Neural progenitor cell (in vitro differentiated cells): ENCODE data around the gene KIAA0586. TPM values are rescaled to one million over a fixed set of nuclear protein-coding genes. Genes with fewer than 3 reads are reported as not detected.
A peak's percentile ranks its signal among the peaks of the same experiment; 100 is the strongest.

Experiments
- DNase-seq: peaks from one replicate; pipeline ENCODE4 v3.0.0-alpha.2; 2016; ENCODE audit warnings: low spot score
- H2AFZ ChIP-seq: fragments of 200-600 bp; sonication (generic); replicated peaks from 2 replicates; pipeline ENCODE4 v1.6.1; 2016; ENCODE audit warnings: antibody characterized with exemption
- H3F3A ChIP-seq: fragments of 200-600 bp; sonication (generic); 2 replicates; pipeline ENCODE4 v1.6.1; 2016; ENCODE audit warnings: antibody characterized with exemption, low read depth
- H3K27ac ChIP-seq: fragments of 200-600 bp; sonication (generic); 2 replicates; pipeline ENCODE4 v1.5.1; 2016; ENCODE audit warnings: mild to moderate bottlenecking
- H3K27me3 ChIP-seq: fragments of 200-600 bp; sonication (generic); 2 replicates; pipeline ENCODE4 v1.6.1; 2016; ENCODE audit warnings: mild to moderate bottlenecking, moderate library complexity
- H3K36me3 ChIP-seq: fragments of 200-600 bp; sonication (generic); 2 replicates; pipeline ENCODE4 v1.5.1; 2016
- H3K4me1 ChIP-seq: fragments of 200-600 bp; sonication (generic); 2 replicates; pipeline ENCODE4 v1.6.1; 2016; ENCODE audit warnings: mixed run types
- H3K4me2 ChIP-seq: fragments of 200-600 bp; sonication (generic); 2 replicates; pipeline ENCODE4 v1.6.1; 2016
- H3K4me3 ChIP-seq: fragments of 200-600 bp; sonication (generic); 2 replicates; pipeline ENCODE4 v1.5.1; 2016
- H3K79me2 ChIP-seq: fragments of 200-600 bp; sonication (generic); 2 replicates; pipeline ENCODE4 v1.6.1; 2016; ENCODE audit warnings: low read depth
- H3K9ac ChIP-seq: fragments of 200-600 bp; sonication (generic); 2 replicates; pipeline ENCODE4 v1.6.1; 2016
- H3K9me3 ChIP-seq: fragments of 200-600 bp; sonication (generic); 2 replicates; pipeline ENCODE4 v1.5.1; 2016; ENCODE audit warnings: low read depth
- H4K20me1 ChIP-seq: fragments of 200-600 bp; sonication (generic); 2 replicates; pipeline ENCODE4 v1.6.1; 2016; ENCODE audit warnings: low read depth
- H3K27ac Mint-ChIP-seq: 3 replicates; pipeline ENCODE4 v1.8.0; 2021; ENCODE audit warnings: mixed read lengths
- H3K27me3 Mint-ChIP-seq: 2 replicates; pipeline ENCODE4 v1.8.0; 2022; ENCODE audit warnings: low read depth, mild to moderate bottlenecking, inconsistent platforms, moderate library complexity, mixed read lengths; ENCODE audit not compliant: insufficient read depth
- H3K36me3 Mint-ChIP-seq: 3 replicates; pipeline ENCODE4 v1.8.0; 2021; ENCODE audit warnings: mixed read lengths
- H3K4me1 Mint-ChIP-seq: 3 replicates; pipeline ENCODE4 v1.8.0; 2021; ENCODE audit warnings: mixed read lengths
- H3K4me3 Mint-ChIP-seq: 3 replicates; pipeline ENCODE4 v1.8.0; 2021; ENCODE audit warnings: mild to moderate bottlenecking, moderate library complexity, mixed read lengths
- H3K9me3 Mint-ChIP-seq: 3 replicates; pipeline ENCODE4 v1.8.0; 2020; ENCODE audit warnings: mixed read lengths
- CTCF ChIP-seq: fragments of 200-600 bp; sonication (generic); IDR thresholded peaks from 2 replicates; pipeline ENCODE4 v1.5.1; 2017; ENCODE audit warnings: antibody characterized with exemption, mild to moderate bottlenecking
- EZH2 ChIP-seq: fragments of 200-600 bp; sonication (generic); IDR thresholded peaks from 2 replicates; pipeline ENCODE4 v1.6.1; 2017; ENCODE audit warnings: antibody characterized with exemption, mild to moderate bottlenecking, moderate library complexity
- EZH2phosphoT487 ChIP-seq: fragments of 200-600 bp; sonication (generic); IDR thresholded peaks from 2 replicates; pipeline ENCODE4 v1.6.1; 2017; ENCODE audit warnings: antibody characterized with exemption
- total RNA-seq: library from RNA; depleted of rRNA; stranded (reverse); fragments of >200 nt; gene quantifications from 2 replicates; pipeline ENCODE4 v1.2.3, GENCODE V29; 2015; ENCODE audit warnings: low replicate concordance

Gene KIAA0586
- total RNA-seq, result 55.9 and 79.4 TPM in 2 replicates

GRCh38 chr14:58427281-58428117 lies at the start of gene KIAA0586, which contains the start of gene TIMM9:
Gene KIAA0586, plus strand, starts transcription at chr14:58427719. Its CDS starts 546 bp downstream, at chr14:58428265.
Gene TIMM9, minus strand, starts transcription at chr14:58427531. Its CDS starts 15,586 bp downstream, at chr14:58411945.
- TF ChIP-seq EZH2, result no peak
- TF ChIP-seq CTCF, result no peak
- TF ChIP-seq EZH2phosphoT487, result no peak
- DNase-seq, result peak; percentile 98
- H3K27me3 Mint-ChIP-seq, result peaks cover 4% of the 10 kb centered on the region
- Histone ChIP-seq H3K4me3 (peak within 1 kb of the TSS; percentile 90), H3K9ac (peak within 1 kb of the TSS; percentile 54), H2AFZ (peak within 1 kb of the TSS; percentile 100), H3K36me3 (peaks cover 3% of the 10 kb centered on the region), H3K9me3 (no peaks in the 10 kb centered on the region), H3K4me1 (peaks cover 6% of the 10 kb centered on the region), H3K79me2 (peaks cover 58% of the 10 kb centered on the region), H3F3A (peaks cover 10% of the 10 kb centered on the region), H4K20me1 (no peaks in the 10 kb centered on the region), H3K27ac (peak within 1 kb of the TSS; percentile 79), H3K4me2 (peak within 1 kb of the TSS; percentile 92), H3K27me3 (no peaks in the 10 kb centered on the region)
- peak within 1 kb of the TSS; percentile 96 for H3K27ac Mint-ChIP-seq
- no peaks in the 10 kb centered on the region for H3K9me3 Mint-ChIP-seq
- H3K4me1 Mint-ChIP-seq, result peaks cover 21% of the 10 kb centered on the region
- peaks cover 3% of the 10 kb centered on the region for H3K36me3 Mint-ChIP-seq
- H3K4me3 Mint-ChIP-seq, result peak within 1 kb of the TSS; percentile 97

- TF ChIP-seq CTCF (no peak), EZH2phosphoT487 (no peak), EZH2 (no peak)
- no peak overlapping the region for H3K4me3 Mint-ChIP-seq
- H4K20me1 ChIP-seq, result no peaks in the 10 kb centered on the region
- no peak overlapping the region for H3K4me2 ChIP-seq
- peaks cover 4% of the 10 kb centered on the region for H3K4me1 Mint-ChIP-seq
- no peaks in the 10 kb centered on the region for H3K9me3 ChIP-seq
- H3K9me3 Mint-ChIP-seq, result no peaks in the 10 kb centered on the region
- H3K27ac ChIP-seq, result no peak overlapping the region
- no peak overlapping the region for H3K4me3 ChIP-seq
- H3K36me3 Mint-ChIP-seq, result peaks cover 6% of the 10 kb centered on the region
- no peaks in the 10 kb centered on the region for H3K79me2 ChIP-seq
- H3K36me3 ChIP-seq, result no peaks in the 10 kb centered on the region
- H3K4me1 ChIP-seq, result no peaks in the 10 kb centered on the region
- H3K27ac Mint-ChIP-seq, result no peak overlapping the region
- no peaks in the 10 kb centered on the region for H3F3A ChIP-seq
- H3K27me3 ChIP-seq, result peaks cover 11% of the 10 kb centered on the region
- H3K9ac ChIP-seq, result no peak overlapping the region
- DNase-seq, result no peak
- H2AFZ ChIP-seq, result no peak overlapping the region
- H3K27me3 Mint-ChIP-seq, result peaks cover 7% of the 10 kb centered on the region
Observed at GRCh38 chr14:58390830-58391229, 36.7 kb upstream of the KIAA0586 start.

GRCh38 chr14:58395562-58395811 lies 32.0 kb upstream of the KIAA0586 start:
- Mint-ChIP-seq H3K4me1 (peaks cover 8% of the 10 kb centered on the region), H3K4me3 (peak overlapping the region; percentile 85), H3K36me3 (no peaks in the 10 kb centered on the region), H3K27ac (peak overlapping the region; percentile 42), H3K9me3 (no peaks in the 10 kb centered on the region), H3K27me3 (peaks cover 7% of the 10 kb centered on the region)
- TF ChIP-seq EZH2 (no peak), CTCF (no peak), EZH2phosphoT487 (no peak)
- H3K9me3 ChIP-seq, result no peaks in the 10 kb centered on the region
- no peaks in the 10 kb centered on the region for H3K79me2 ChIP-seq
- H4K20me1 ChIP-seq, result no peaks in the 10 kb centered on the region
- DNase-seq, result no peak
- H3K4me3 ChIP-seq, result peak overlapping the region; percentile 52
- no peak overlapping the region for H3K27ac ChIP-seq
- H3K4me1 ChIP-seq, result no peaks in the 10 kb centered on the region
- peak overlapping the region; percentile 76 for H3K4me2 ChIP-seq
- peaks cover 30% of the 10 kb centered on the region for H3K27me3 ChIP-seq
- no peak overlapping the region for H3K9ac ChIP-seq
- H3F3A ChIP-seq, result peaks cover 27% of the 10 kb centered on the region
- peak overlapping the region; percentile 96 for H2AFZ ChIP-seq
- H3K36me3 ChIP-seq, result no peaks in the 10 kb centered on the region
